HG03280 (cell line): Measurements from ENCODE around the gene ALKBH2.

Experiments used
- ATAC-seq: cut with Tn5 transposase; IDR thresholded peaks from one replicate; pipeline ENCODE4 v1.9.1; 2021; ENCODE audit warnings: mild to moderate bottlenecking, moderate library complexity; ENCODE audit not compliant: unreplicated experiment

ALKBH2 gene

DNA sequence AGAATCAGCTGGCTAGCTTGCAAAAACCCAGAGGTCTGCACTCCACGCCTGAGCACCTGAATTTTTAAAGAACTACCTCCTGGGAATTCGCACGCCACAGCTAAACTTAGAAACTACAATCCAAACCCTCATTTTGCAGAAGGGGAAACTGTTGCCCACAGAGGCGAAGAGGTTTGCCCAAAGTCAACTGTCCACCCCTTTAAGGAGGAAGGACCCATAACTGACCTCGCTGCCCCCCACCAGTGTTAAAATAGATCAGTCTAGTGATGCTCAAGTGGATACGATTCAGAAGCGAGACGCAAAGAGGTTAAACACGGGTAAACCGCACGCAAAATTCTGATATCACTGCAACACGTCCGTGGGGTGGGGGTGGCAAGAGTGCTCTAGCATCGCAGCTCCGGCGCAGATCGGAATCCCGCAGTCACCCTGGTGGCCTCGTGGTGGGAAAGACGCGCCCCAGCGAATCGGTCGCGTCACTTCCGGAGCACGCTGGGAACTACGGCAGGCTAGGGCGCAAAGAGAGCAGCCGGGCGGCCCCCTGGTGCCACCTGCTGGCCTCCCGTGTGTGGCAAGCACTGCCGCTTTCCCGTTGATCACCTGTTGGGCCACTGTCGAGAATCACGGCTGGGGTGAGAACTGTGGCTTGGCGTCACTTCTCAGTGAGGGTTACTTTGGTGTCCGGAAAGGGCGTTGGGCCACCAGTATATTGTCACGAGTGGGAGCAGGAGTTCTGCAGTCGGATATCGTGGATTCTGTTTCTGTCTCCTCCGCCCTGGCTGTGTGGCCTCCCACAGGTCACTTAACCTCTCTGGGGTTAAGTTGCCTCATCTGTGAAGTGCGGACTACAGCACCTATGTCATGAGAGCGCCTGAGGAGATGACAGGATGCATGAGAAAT, at the start of gene ALKBH2:
TSS of gene ALKBH2 (minus strand) at position 451 of the 897 bp plus-strand sequence. CDS start 686 bp downstream, outside the sequence.
- peak; percentile 69 for ATAC-seq

DNA sequence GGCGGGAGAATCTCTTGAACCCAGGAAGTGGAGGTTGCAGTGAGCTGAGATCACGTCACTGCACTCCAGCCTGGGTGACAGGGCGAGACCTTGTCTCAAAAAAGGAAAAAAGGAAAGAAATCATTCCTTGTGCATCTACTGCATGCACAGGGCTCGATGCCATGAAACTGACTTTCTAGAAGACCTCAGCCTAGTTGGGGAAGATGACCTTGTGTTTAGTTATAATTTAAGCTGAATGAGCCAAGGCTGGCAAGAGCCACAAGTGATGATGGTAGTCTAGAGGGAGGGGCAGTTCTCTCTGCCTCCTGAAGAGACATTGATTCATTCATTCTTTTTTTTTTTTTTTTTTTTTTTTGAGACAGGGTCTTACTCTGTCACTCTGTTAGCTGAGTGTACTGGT, 47.3 kb upstream of the ALKBH2 start:
- ATAC-seq = no peak

DNA sequence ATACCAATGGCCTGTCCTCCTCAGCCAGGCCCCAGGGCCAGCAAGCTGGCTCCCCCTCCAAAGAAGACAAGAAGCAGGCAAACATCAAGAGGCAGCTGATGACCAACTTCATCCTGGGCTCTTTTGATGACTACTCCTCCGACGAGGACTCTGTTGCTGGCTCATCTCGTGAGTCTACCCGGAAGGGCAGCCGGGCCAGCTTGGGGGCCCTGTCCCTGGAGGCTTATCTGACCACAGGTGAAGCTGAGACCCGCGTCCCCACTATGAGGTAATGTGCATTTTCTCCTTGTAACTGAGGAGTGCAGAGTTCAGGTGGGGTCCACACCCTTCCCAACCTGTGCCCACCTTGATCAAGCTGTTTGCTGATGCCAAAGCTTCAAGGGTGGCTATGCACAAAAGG, 46.5 kb upstream of the ALKBH2 start:
- ATAC-seq = no peak

GRCh38 chr12:109139360-109139759, 46.1 kb upstream of the ALKBH2 start:
- no peak for ATAC-seq

DNA sequence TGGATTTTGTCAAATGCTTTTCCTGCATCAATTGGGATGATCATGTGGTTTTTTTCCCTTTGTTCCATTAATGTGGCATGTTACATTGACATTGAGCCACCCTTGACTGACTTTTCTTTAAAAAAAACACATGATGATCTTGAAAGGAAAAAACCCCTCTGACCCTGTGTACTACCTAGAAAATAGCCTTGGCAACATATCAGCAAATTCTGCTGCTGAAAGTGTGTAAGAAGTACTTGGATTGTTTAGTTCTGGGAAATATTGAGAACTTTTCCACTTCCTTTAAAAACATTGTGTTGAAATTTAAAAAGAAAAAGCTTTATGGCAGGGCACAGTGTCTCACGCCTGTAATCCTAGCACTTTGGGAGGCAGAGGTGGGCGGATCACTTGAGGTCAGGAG, 43.8 kb upstream of the ALKBH2 start:
- ATAC-seq = no peak

DNA sequence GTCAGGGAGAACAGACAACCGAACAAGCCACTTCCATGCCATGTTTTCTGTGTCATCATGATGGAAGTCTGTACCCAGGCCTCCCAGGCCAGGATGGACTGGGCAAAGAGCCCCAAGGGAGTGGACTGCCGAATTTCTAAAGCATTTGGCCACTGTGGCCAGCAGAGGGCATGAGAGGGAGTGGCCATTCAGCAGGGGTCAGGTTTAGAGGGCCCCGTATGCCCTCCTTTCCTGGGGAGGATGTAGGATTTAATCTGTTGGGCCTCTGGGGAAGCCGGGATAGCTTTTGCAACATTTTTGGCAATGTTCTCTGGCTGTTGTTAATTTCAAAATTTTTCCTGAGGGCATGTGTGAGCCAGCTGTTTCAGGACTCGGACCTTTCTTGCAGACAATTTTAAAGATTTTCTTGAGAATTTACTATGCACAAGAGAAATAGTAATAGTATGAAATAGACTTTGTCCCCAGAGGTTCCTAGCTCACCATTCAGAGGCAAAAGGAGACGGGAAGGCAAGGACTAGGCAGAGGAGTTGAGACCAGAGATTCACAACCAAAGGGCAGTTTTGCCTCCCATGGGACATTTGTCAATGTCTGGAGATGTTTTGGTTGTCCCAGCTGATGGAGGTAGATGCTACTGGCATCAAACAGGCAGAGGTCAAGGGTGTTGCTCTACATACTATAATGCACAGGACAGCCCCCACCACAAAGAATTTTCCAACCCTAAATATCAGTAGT, 41.1 kb upstream of the ALKBH2 start:
- ATAC-seq = no peak

GRCh38 chr12:109131154-109132050, 38.1 kb upstream of the ALKBH2 start:
- ATAC-seq = no peak

DNA sequence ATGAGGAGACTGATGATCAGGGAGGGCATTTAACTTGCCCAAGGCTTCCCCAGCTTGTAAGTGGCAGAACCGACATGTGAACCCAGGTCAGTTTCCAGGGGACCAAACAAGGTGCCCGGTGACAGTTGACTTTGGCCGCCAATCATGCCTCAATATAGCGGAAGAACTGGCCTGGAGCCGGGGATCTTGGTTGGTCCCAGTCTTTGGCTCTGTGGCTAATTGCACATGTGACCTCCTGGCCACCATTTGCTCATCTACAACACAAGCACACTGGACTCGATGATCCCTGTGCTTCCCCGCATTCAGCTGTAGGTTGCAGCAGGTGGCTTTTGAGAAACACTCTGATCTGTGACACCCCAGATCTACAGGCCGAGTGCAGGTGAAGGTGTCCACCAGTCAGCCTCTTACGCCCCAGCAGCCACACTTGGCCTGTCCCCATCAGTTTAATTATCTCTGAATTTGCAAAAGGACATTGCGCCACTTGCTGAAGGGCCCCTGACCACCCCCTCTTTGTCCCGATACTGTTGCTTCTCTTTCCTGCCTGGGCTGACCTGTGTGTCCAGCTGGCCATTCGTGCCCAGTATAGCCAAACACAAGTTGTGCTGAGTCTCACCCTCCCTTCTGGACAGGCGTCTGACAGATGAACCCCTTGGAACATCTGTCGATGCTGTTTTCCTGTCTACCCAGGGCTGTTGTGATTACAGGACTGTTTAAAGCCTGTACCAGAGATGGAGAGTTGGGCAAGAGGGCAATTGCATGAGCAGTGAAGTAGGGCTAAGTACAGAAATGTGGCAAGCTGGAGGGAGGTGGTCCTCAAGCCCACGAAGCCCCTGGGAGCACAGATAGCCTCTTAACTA, 37.3 kb upstream of the ALKBH2 start:
- no peak for ATAC-seq

DNA sequence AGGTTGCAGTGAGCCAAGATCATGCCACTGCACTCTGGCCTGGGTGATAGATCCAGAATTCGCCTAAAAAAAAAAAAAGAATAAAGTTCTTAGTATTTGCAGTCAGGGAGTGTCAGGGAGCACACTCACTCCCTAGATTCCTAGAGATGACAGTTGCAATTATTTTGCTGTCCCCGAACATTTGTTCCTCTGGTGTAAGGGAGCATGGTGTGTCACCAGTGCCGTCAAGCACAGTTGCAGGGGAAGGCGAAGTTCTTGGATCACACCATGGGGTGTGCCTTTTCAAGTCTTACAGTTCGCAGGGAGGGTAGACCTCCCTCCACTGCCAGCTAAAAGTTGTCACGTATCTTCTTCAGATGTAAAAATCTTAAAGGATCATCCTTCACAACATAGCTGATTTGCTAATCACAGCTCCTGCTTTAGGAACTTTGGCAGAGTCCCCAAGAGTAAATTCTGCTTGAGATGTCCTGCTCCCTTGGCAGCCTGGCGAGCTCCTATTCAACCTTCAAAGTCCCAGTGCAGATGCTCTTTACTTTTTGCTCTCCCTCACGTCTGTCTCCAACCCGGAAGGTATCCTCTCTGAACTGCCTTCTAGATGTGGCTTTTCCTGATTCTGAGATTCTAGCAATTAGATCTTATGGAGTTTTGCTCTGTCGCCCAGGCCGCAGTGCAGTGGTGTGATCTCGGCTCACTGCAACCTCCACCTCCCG, 34.4 kb upstream of the ALKBH2 start:
- no peak for ATAC-seq

- ATAC-seq = no peak
Measured at GRCh38 chr12:109126784-109127183, 33.5 kb upstream of the ALKBH2 start.

DNA sequence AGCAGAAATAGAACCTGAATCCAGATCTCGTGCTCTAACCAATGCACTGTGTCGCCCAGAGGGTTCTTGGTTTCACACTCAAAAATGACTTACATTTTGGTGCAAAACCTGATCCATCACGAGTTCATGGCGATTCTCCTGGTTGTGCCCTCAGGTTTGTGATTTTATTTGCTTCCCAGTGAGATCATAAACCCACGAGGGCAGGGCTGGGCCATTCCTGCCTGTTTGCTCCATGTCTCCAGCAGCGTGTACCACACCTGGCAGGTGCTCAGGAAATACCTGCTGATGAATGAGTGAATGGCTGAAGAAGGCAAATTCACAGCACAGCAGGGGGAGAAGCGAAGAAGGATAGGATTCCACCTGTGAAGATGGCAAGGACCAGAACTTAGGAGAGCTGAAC, 32.5 kb upstream of the ALKBH2 start:
- ATAC-seq = no peak

- ATAC-seq = no peak
Measured at GRCh38 chr12:109124878-109125648, 31.8 kb upstream of the ALKBH2 start.

DNA sequence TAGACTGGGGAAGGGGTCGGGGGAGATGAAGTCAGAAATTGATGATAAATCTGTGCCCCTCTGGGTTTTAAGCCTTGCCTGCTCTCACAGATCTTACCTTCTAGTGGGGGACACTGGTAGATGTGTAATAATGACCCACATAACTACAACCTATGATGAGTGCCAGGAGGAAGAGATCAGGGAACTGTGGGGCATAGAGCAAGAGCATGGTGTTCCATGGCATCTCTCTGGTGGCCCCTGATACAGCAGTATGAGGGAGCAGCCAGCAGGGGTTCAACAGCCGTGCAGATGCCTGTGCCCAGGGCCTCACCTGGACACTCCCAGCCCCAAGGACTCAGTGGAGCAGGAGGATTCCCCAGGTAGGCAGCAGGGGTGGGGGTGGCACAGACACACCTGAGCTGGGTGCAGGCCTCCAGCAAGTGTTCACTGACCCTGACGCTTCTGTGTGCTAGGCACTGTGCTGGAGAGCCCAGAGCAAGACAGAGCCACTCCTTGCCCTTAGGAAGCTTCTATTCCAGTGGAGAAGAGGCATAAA, 28.1 kb upstream of the ALKBH2 start:
- no peak for ATAC-seq

GRCh38 chr12:109120557-109120956, 27.3 kb upstream of the ALKBH2 start:
- ATAC-seq = no peak

- ATAC-seq = no peak
Measured at GRCh38 chr12:109120095-109120494, 26.8 kb upstream of the ALKBH2 start.

DNA sequence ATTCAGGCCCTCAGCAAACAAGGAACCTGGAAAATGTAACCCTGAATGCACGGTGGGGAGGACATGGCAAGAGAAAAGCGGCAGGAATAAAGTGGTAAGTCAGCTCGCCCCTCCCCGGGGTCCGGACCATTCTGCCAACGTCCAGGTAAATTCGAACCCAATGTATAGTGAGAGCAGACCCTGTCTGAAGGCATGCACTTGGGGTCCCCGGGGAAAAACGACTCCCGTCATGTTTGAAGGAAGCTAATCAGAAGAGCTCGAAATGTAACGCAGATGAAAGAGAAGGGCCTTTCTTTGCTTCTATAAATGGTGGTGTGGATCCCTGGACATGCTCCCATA, 23.3 kb upstream of the ALKBH2 start:
- ATAC-seq = no peak

GRCh38 chr12:109115758-109116610, 22.7 kb upstream of the ALKBH2 start, which contains the start of gene ACACB:
TSS of gene ACACB (plus strand) at chr12:109116587. CDS start at chr12:109139406, 22,819 bp downstream.
- ATAC-seq = no peak

GRCh38 chr12:109115404-109115757, 22.1 kb upstream of the ALKBH2 start:
- no peak for ATAC-seq
